ENCODE data around the gene IL13.
"Not testable (repeated sequence)": the region's sequence is repeated elsewhere in the genome, so short reads cannot be mapped to it uniquely, and the experiment has no call there.

IL13 gene

GRCh38 chr5:132628814-132629213 lies 29.2 kb upstream of the IL13 start:
- TF ChIP-seq, protein P1, sequence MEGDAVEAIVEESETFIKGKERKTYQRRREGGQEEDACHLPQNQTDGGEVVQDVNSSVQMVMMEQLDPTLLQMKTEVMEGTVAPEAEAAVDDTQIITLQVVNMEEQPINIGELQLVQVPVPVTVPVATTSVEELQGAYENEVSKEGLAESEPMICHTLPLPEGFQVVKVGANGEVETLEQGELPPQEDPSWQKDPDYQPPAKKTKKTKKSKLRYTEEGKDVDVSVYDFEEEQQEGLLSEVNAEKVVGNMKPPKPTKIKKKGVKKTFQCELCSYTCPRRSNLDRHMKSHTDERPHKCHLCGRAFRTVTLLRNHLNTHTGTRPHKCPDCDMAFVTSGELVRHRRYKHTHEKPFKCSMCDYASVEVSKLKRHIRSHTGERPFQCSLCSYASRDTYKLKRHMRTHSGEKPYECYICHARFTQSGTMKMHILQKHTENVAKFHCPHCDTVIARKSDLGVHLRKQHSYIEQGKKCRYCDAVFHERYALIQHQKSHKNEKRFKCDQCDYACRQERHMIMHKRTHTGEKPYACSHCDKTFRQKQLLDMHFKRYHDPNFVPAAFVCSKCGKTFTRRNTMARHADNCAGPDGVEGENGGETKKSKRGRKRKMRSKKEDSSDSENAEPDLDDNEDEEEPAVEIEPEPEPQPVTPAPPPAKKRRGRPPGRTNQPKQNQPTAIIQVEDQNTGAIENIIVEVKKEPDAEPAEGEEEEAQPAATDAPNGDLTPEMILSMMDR (IDR thresholded peaks at IDR 0.05; ENCODE audit: control insufficient read depth, insufficient read depth, low read depth, low read length, missing control alignments), result no peak
- no peak for DNase-seq (ENCODE audit: low read depth)
- H3K4me3 ChIP-seq (ENCODE audit: control insufficient read depth, low read depth, low read length), result no peak overlapping the region

GRCh38 chr5:132629230-132629944 lies 28.6 kb upstream of the IL13 start:
- no peak overlapping the region for H3K4me3 ChIP-seq (ENCODE audit: control insufficient read depth, low read depth, low read length)
- TF ChIP-seq, protein P1 (IDR thresholded peaks at IDR 0.05; ENCODE audit: control insufficient read depth, insufficient read depth, low read depth, low read length, missing control alignments), result no peak
- no peak for DNase-seq (ENCODE audit: low read depth)

DNA sequence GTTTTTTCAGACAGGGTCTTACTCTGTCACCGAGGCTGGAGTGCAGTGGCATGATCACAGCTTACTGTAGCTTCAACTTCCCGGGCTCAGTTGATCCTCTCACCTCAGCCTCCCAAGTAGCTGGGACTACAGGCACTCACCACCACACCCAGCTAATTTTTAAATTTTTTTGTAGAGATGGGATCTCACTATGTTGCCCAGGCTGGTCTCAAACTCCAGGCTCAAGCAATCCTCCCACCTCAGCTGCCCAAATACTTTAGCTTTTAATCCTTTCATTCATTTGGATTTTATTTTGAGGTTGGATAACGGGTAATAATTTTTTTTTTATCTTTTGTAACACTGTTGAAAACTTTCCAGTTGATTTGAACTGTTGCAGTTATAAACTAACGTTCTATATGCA lies 24.4 kb upstream of the IL13 start:
- not testable (repeated sequence) for DNase-seq (ENCODE audit: low read depth); H3K4me3 ChIP-seq (ENCODE audit: control insufficient read depth, low read depth, low read length)

- H3K4me3 ChIP-seq (ENCODE audit: control insufficient read depth, low read depth, low read length), result no peak overlapping the region
- TF ChIP-seq, protein P1 (IDR thresholded peaks at IDR 0.05; ENCODE audit: control insufficient read depth, insufficient read depth, low read depth, low read length, missing control alignments), result no peak
- no peak for DNase-seq (ENCODE audit: low read depth)
Measured at GRCh38 chr5:132635873-132636272, 22.1 kb upstream of the IL13 start.

GRCh38 chr5:132637241-132637640 lies 20.7 kb upstream of the IL13 start:
- TF ChIP-seq, protein P1 (IDR thresholded peaks at IDR 0.05; ENCODE audit: control insufficient read depth, insufficient read depth, low read depth, low read length, missing control alignments), result no peak
- DNase-seq (ENCODE audit: low read depth), result no peak
- H3K4me3 ChIP-seq (ENCODE audit: control insufficient read depth, low read depth, low read length), result no peak overlapping the region

GRCh38 chr5:132639706-132640130 lies 18.3 kb upstream of the IL13 start:
- no peak overlapping the region for H3K4me3 ChIP-seq (ENCODE audit: control insufficient read depth, low read depth, low read length)
- TF ChIP-seq, protein P1 (IDR thresholded peaks at IDR 0.05; ENCODE audit: control insufficient read depth, insufficient read depth, low read depth, low read length, missing control alignments), result no peak
- DNase-seq (ENCODE audit: low read depth), result no peak

- TF ChIP-seq, protein P1 (IDR thresholded peaks at IDR 0.05; ENCODE audit: control insufficient read depth, insufficient read depth, low read depth, low read length, missing control alignments), result no peak
- no peak for DNase-seq (ENCODE audit: low read depth)
- no peak overlapping the region for H3K4me3 ChIP-seq (ENCODE audit: control insufficient read depth, low read depth, low read length)
Measured at GRCh38 chr5:132640613-132641012, 17.4 kb upstream of the IL13 start.

Data from AG09309 (cell line).